DMS 273 (cell line): ENCODE results near the gene IL13.
"Not testable (repeated sequence)": the region's sequence is repeated elsewhere in the genome, so short reads cannot be mapped to it uniquely, and the experiment has no call there.

Experiments used
- DNase-seq: peaks from one replicate; lab custom pipeline; 2025; ENCODE audit not compliant: unreplicated experiment; lab: John Stamatoyannopoulos, UW

The IL13 gene

GRCh38 chr5:132688536-132689339 lies 30.8 kb downstream of the IL13 start:
- no peak for DNase-seq

DNA sequence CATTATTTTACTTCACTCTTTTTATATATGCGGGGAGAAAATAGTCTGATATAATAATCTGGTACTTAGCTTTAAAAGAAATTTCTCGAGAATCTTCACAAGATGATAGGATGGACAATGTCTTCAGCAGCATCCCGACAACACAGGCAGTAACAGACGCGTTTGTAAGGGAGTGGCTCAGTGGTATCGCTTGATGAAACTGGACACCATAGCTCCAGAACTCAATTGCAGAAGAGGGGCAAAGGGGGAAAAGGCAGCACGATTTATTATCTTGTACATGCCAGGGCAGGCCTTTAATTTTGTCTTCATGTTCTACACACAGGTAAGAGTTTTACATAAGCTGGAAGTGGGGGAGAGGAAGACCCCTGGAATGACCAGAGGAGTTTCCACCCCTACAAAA lies 31.5 kb downstream of the IL13 start:
- no peak for DNase-seq

GRCh38 chr5:132690156-132690555 lies 32.2 kb downstream of the IL13 start:
- DNase-seq = no peak

- DNase-seq = not testable (repeated sequence)
These were observed 34.0 kb downstream of the IL13 start for GRCh38 chr5:132691755-132692631.

GRCh38 chr5:132692632-132692967 lies 34.6 kb downstream of the IL13 start:
- no peak for DNase-seq

- DNase-seq = no peak
These were observed 38.0 kb downstream of the IL13 start for GRCh38 chr5:132695956-132696355.

GRCh38 chr5:132704875-132705274 lies 46.9 kb downstream of the IL13 start:
- DNase-seq = no peak

DNA sequence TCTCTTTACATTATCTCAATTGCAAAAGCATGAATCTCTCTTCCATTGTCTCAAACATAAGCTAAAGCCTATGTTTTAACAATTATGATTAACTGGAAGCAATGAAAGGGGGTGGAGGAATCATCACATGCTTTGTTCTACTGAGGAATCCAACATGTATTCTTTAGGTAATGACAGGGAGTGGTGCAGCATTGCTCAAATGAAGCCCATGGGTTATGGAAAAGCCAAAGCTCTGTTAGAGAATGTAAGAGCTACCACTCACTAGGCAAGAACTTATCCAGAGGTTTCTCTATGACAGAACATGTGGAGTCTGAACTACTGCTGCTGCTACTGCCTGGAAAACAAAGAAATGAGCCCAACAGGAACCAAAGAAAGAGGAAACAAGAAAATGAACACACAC lies 50.7 kb downstream of the IL13 start:
- DNase-seq = no peak
